ENCODE results near the gene SFMBT1.
A peak's percentile ranks its signal among the peaks of the same experiment; 100 is the strongest.

Gene SFMBT1

GRCh38 chr3:53005854-53006513 is 39.9 kb downstream of the SFMBT1 start:
- DNase-seq: no peak
- Mint-ChIP-seq H3K4me3 (no peak overlapping the region), H3K27me3 (ENCODE audit: low read depth, poor library complexity) (no peaks in the 10 kb centered on the region), H3K9me3 (no peaks in the 10 kb centered on the region), H3K4me1 (peaks cover 24% of the 10 kb centered on the region), H3K36me3 (ENCODE audit: low read depth) (peaks cover 5% of the 10 kb centered on the region), H3K27ac (peak overlapping the region; percentile 66)
- TF ChIP-seq, protein P1, sequence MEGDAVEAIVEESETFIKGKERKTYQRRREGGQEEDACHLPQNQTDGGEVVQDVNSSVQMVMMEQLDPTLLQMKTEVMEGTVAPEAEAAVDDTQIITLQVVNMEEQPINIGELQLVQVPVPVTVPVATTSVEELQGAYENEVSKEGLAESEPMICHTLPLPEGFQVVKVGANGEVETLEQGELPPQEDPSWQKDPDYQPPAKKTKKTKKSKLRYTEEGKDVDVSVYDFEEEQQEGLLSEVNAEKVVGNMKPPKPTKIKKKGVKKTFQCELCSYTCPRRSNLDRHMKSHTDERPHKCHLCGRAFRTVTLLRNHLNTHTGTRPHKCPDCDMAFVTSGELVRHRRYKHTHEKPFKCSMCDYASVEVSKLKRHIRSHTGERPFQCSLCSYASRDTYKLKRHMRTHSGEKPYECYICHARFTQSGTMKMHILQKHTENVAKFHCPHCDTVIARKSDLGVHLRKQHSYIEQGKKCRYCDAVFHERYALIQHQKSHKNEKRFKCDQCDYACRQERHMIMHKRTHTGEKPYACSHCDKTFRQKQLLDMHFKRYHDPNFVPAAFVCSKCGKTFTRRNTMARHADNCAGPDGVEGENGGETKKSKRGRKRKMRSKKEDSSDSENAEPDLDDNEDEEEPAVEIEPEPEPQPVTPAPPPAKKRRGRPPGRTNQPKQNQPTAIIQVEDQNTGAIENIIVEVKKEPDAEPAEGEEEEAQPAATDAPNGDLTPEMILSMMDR (IDR thresholded peaks at IDR 0.05): no peak

DNA sequence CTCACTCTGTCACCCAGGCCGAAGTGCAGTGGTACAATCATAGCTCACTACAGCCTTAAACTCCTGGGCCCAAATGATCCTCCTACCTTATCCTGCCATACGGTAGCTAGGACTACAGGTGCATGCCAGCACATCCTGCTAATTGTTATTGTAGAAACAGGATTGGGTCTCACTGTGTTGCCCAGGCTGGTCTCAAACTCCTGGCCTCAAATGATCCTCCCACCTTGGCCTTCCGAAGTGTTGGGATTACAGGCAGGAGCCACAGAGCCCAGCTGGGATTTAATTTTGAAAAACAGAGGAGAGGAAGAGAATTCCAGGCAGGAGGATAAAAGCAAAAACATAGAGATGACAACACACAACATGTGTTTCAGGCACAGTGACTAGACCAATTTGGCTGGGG is 40.5 kb downstream of the SFMBT1 start:
- no peaks in the 10 kb centered on the region for H3K27me3 Mint-ChIP-seq (ENCODE audit: low read depth, poor library complexity)
- TF ChIP-seq, protein P1 (IDR thresholded peaks at IDR 0.05): no peak
- DNase-seq: no peak
- peaks cover 5% of the 10 kb centered on the region for H3K36me3 Mint-ChIP-seq (ENCODE audit: low read depth)
- no peak overlapping the region for H3K4me3 Mint-ChIP-seq
- peaks cover 21% of the 10 kb centered on the region for H3K4me1 Mint-ChIP-seq
- H3K9me3 Mint-ChIP-seq: no peaks in the 10 kb centered on the region
- H3K27ac Mint-ChIP-seq: no peak overlapping the region

DNA sequence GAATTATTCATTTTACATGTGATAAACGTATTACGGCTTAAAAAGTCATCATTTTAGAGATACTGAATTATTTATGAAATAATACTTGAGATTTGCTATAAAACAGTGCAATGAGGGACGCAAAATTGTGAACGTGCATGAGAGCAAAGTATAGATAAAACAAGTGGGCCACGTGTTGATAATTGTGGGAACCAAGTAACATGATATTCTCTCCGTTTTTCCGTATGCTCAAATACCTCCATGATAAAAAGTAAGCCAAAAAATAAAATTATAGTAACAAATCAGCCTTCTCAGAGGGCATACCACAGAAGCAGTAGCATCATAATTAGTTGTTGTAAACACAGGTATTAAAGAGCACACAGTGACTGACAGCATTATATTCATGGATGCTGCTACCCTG is 42.6 kb downstream of the SFMBT1 start:
- Mint-ChIP-seq H3K4me1 (peaks cover 15% of the 10 kb centered on the region), H3K9me3 (no peaks in the 10 kb centered on the region), H3K36me3 (ENCODE audit: low read depth) (peaks cover 16% of the 10 kb centered on the region), H3K27ac (no peak overlapping the region), H3K4me3 (no peak overlapping the region), H3K27me3 (ENCODE audit: low read depth, poor library complexity) (no peaks in the 10 kb centered on the region)
- TF ChIP-seq, protein P1 (IDR thresholded peaks at IDR 0.05): no peak
- DNase-seq: no peak

- Mint-ChIP-seq H3K27me3 (ENCODE audit: low read depth, poor library complexity) (no peaks in the 10 kb centered on the region), H3K36me3 (ENCODE audit: low read depth) (peaks cover 32% of the 10 kb centered on the region), H3K4me3 (no peak overlapping the region), H3K27ac (no peak overlapping the region), H3K4me1 (no peaks in the 10 kb centered on the region), H3K9me3 (no peaks in the 10 kb centered on the region)
- no peak for DNase-seq
- TF ChIP-seq, protein P1 (IDR thresholded peaks at IDR 0.05): no peak
Observed at GRCh38 chr3:52998771-52999513, 46.9 kb downstream of the SFMBT1 start.

DNA sequence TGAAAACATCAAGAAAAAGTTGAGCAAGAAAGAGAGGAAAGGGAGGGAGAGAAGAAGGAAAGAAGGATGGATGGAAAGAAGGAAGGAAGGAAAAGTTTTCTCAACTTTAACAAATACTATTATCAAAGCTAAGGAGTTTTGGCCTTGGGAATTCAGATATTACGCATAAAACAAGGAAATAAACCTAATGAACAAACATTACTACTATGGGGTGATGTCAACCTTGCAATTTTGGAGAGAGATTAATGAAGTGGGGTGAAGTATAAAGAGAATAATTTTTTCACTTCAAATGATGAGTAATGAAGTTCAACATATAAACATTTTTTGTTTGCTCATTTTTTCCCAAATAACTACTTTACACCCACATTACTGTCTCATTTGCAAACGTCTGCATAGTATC is 55.2 kb downstream of the SFMBT1 start:
- TF ChIP-seq, protein P1 (IDR thresholded peaks at IDR 0.05): no peak
- Mint-ChIP-seq H3K4me1 (no peaks in the 10 kb centered on the region), H3K36me3 (ENCODE audit: low read depth) (no peaks in the 10 kb centered on the region), H3K9me3 (no peaks in the 10 kb centered on the region), H3K27me3 (ENCODE audit: low read depth, poor library complexity) (no peaks in the 10 kb centered on the region), H3K27ac (no peak overlapping the region), H3K4me3 (no peak overlapping the region)
- no peak for DNase-seq

Measured in nephron progenitor cell (in vitro differentiated cells).